Common myeloid progenitor, CD34-positive (primary cell): ENCODE results near the gene ANKIB1.

Experiments used
- CTCF ChIA-PET: fragments of 350-600 bp; sonication (Branson Sonifier 250); formaldehyde crosslinking; loops from one replicate; lab custom pipeline; 2021; ENCODE audit warnings: antibody characterized with exemption; lab: Charles Lee
- POLR2A ChIA-PET: fragments of 350-600 bp; sonication (Branson Sonifier 250); formaldehyde crosslinking; loops from one replicate; lab custom pipeline; 2021; ENCODE audit warnings: antibody characterized with exemption; lab: Charles Lee
- DNase-seq, 3 donors: peaks; one replicate each; pipeline versions ENCODE4 v3.0.0 to v3.0.0-alpha.2; 2013
- H3K27ac ChIP-seq, 2 experiments: 1 replicate in 1 of 2; 2 replicates in 1 of 2; pipeline ENCODE4 v1.7.0; 2013; ENCODE audit warnings: inconsistent platforms in 2 of 2, low read length in 2 of 2, mild to moderate bottlenecking in 2 of 2, low read depth in 1 of 2, moderate library complexity in 1 of 2; ENCODE audit not compliant: severe bottlenecking in 2 of 2, insufficient read depth in 1 of 2, poor library complexity in 1 of 2
- H3K27me3 ChIP-seq, 5 experiments: replicated peaks in 2 of 5; 1 replicate in 3 of 5; 2 replicates in 2 of 5; pipeline versions ENCODE4 v1.6.1 to v1.7.0; 2013; ENCODE audit warnings: low read length in 4 of 5, mild to moderate bottlenecking in 2 of 5, moderate library complexity in 2 of 5, inconsistent platforms in 1 of 5; ENCODE audit not compliant: insufficient read depth in 5 of 5, control insufficient read depth in 4 of 5
- H3K36me3 ChIP-seq, 4 experiments: 1 replicate in 2 of 4; 2 replicates in 2 of 4; pipeline versions ENCODE4 v1.6.1 to v1.7.0; 2013; ENCODE audit warnings: low read length in 3 of 4, control low read depth in 1 of 4, mild to moderate bottlenecking in 1 of 4; ENCODE audit not compliant: control insufficient read depth in 4 of 4, insufficient read depth in 4 of 4
- H3K4me1 ChIP-seq, 4 experiments: 1 replicate in 3 of 4; 2 replicates in 1 of 4; pipeline versions ENCODE4 v1.6.1 to v1.7.1; 2013; ENCODE audit warnings: low read length in 3 of 4, mild to moderate bottlenecking in 3 of 4, control low read depth in 1 of 4, inconsistent platforms in 1 of 4, moderate library complexity in 1 of 4; ENCODE audit not compliant: control insufficient read depth in 4 of 4, insufficient read depth in 4 of 4; ENCODE audit errors: control extremely low read depth in 1 of 4
- H3K4me3 ChIP-seq, 7 experiments: 1 replicate in 4 of 7; 2 replicates in 3 of 7; pipeline versions ENCODE4 v1.5.1 to v1.7.0; 2013; ENCODE audit warnings: mild to moderate bottlenecking in 7 of 7, low read length in 6 of 7, moderate library complexity in 6 of 7, inconsistent platforms in 2 of 7, low read depth in 2 of 7, control low read depth in 1 of 7; ENCODE audit not compliant: insufficient read depth in 4 of 7, control insufficient read depth in 1 of 7; ENCODE audit errors: extremely low read depth in 1 of 7
- H3K9me3 ChIP-seq, 5 experiments: 1 replicate in 4 of 5; 2 replicates in 1 of 5; pipeline versions ENCODE4 v1.6.1 to v1.7.1; 2013; ENCODE audit warnings: low read length in 4 of 5, mild to moderate bottlenecking in 2 of 5, inconsistent platforms in 1 of 5, low read depth in 1 of 5, moderate library complexity in 1 of 5; ENCODE audit not compliant: control insufficient read depth in 4 of 5, insufficient read depth in 2 of 5; ENCODE audit errors: control extremely low read depth in 1 of 5
- WGBS: methylation state at CpG from one replicate; pipeline ENCODE4 v1.1.5; 2013; ENCODE audit not compliant: insufficient coverage; 5-methylcytosine and 5-hydroxymethylcytosine counted together

ANKIB1 gene

DNA sequence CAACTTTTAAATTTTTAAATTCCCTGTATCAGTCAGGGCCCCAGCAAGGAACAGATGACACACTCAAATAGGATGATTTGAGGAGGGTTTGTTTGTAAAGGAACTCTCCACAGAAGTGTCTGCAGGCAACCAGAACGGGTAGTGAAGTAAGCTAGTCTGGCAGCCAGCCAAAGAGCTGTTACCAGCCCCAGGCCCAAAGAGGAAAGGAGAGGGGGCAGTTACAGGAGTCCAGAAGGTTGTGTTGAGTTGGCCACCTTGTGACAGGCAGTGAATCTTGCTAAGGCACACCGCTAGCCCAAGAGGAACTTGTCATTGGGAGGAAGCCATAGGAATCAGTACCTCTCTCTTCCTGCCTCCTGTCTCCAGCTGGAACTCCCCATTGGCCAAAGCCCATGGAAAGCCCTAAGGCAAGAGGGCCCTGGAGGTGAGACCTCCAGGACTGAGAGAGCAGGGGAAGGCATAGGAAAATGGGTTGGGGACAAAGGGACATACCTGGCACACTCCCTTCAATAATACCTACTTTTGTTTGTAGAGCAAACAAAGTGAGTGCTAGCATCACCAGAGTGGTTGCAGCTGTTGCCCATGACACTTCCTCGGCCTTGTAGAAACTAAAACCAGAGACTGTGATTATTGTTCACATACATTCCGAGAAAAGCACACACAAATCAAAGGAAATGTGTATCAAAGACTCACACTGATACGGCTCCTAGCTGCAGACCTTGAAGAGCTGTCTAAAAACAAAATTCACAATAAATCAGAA lies 176.1 kb downstream of the ANKIB1 start:
- 45% methylated on average over 4 of the region's 5 CpGs for WGBS
- DNase-seq, result peak in 2 of 3 donors; percentile 63 to 65
- H3K4me3 ChIP-seq, result no peak overlapping the region
- POLR2A ChIA-PET, result no interaction called here
- CTCF ChIA-PET, result interaction anchor here (1.0 to 2.4 kb wide), 3 partner anchors 9 to 26 kb away, joined by 3 to 13 read pairs (median 7); partner anchors contain the start of gene GATAD1
- H3K9me3 ChIP-seq, result no peaks in the 10 kb centered on the region
- H3K4me1 ChIP-seq, result peaks cover 7 to 34% (median 25%) of the 10 kb centered on the region in 4 experiments
- H3K36me3 ChIP-seq, result no peaks in the 10 kb centered on the region
- H3K27me3 ChIP-seq, result no peaks in the 10 kb centered on the region
- no peak overlapping the region for H3K27ac ChIP-seq

DNA sequence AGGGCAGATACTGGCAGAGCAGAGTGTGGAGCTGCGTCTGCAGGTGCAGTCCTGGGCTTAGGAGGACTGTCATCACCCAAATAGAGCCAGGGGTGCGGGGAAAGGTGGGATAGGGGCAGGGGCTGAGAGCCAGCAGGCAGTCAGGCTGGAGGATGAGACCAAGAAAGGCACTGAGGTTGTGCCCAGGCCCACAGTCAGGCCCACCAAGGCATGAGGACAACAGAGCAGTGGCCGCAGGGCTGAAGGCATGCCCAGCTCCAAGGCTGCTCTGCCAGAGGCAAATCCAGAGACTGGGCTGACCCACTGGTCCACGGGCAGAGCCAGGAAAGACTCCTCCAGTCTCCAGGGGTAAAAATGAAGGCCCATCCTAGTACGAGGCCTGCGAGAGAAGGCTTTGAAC lies 177.2 kb downstream of the ANKIB1 start:
- H3K4me1 ChIP-seq, result peaks cover 7 to 34% (median 25%) of the 10 kb centered on the region in 4 experiments
- CTCF ChIA-PET, result interaction anchor here (1.5 to 4.2 kb wide), 4 partner anchors 8 to 25 kb away, joined by 5 to 36 read pairs (median 10); partner anchors contain the start of gene GATAD1
- DNase-seq, result no peak
- H3K9me3 ChIP-seq, result no peaks in the 10 kb centered on the region
- POLR2A ChIA-PET, result no interaction called here
- no peaks in the 10 kb centered on the region for H3K36me3 ChIP-seq
- 100% methylated on average over 6 of the region's 6 CpGs for WGBS
- H3K4me3 ChIP-seq, result no peak overlapping the region
- no peak overlapping the region for H3K27ac ChIP-seq
- no peaks in the 10 kb centered on the region for H3K27me3 ChIP-seq

- WGBS, result 68% methylated on average over 5 of the region's 5 CpGs
These were observed 177.9 kb downstream of the ANKIB1 start for GRCh38 chr7:92423710-92424131.

DNA sequence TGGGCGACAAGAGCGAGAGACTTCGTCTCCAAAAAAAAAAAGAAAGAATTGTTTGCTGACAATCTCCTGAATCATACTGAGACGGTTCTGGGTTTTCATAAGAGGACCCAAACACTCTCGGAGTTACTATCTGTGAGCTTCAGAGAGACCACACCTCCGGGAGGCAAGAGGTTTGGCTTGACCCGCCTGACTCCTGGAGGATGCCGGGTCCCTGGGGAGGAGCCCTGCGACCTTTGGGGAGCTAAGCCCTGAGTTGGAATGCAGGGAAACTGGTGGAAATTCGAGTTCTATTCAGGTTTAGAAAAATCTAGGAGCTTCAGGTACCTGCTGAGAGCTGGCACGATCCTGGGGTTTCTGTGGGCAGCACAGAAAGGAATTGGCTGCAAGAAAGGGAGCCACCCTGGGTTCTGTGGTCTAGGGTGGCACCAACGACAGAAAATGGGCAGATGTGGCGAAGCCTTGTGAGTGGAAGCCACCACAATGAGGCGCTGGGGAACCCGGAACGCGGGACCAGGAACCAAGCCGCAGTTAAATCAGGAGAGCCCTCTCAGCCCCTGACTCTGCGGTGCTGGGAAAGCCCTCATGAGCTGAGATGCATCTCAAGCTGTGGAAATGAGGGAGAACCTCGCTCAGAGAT lies 179.7 kb downstream of the ANKIB1 start:
- POLR2A ChIA-PET, result no interaction called here
- H3K4me1 ChIP-seq, result peaks cover 7 to 34% (median 25%) of the 10 kb centered on the region in 4 experiments
- WGBS, result 51% methylated on average over 19 of the region's 20 CpGs
- no peaks in the 10 kb centered on the region for H3K36me3 ChIP-seq
- peak; percentile 31 to 48 (median 43) for DNase-seq
- H3K4me3 ChIP-seq, result peak overlapping the region in 3 of 7 experiments; percentile 32 to 86 (median 69)
- H3K27me3 ChIP-seq, result no peaks in the 10 kb centered on the region
- CTCF ChIA-PET, result interaction anchor here (1.0 to 4.2 kb wide), 7 partner anchors 10 to 103 kb away, joined by 3 to 36 read pairs (median 4); partner anchors contain the start of genes GATAD1, PEX1 and RBM48
- no peak overlapping the region for H3K27ac ChIP-seq
- no peaks in the 10 kb centered on the region for H3K9me3 ChIP-seq

More at GRCh38 chr7:92423710-92424131, 177.9 kb downstream of the ANKIB1 start:
- H3K9me3 ChIP-seq, result no peaks in the 10 kb centered on the region
- no peaks in the 10 kb centered on the region for H3K27me3 ChIP-seq
- ChIA-PET POLR2A (no interaction called here), CTCF (interaction anchor here (0.6 to 4.2 kb wide), 13 partner anchors 9 to 460 kb away, joined by 3 to 36 read pairs (median 4); partner anchors contain the start of gene GATAD1)
- peak overlapping the region in 2 of 7 experiments; percentile 65 to 86 for H3K4me3 ChIP-seq
- no peaks in the 10 kb centered on the region for H3K36me3 ChIP-seq
- H3K27ac ChIP-seq, result peak overlapping the region in 1 of 2 experiments; percentile 36
- DNase-seq, result peak in 1 of 3 donors; percentile 14
- H3K4me1 ChIP-seq, result peaks cover 7 to 34% (median 25%) of the 10 kb centered on the region in 4 experiments

- CTCF ChIA-PET, result no interaction called here
- Histone ChIP-seq H3K4me1 (peaks cover 0 to 21% (median 15%) of the 10 kb centered on the region in 4 experiments), H3K4me3 (no peak overlapping the region), H3K27me3 (no peaks in the 10 kb centered on the region), H3K36me3 (no peaks in the 10 kb centered on the region), H3K27ac (no peak overlapping the region), H3K9me3 (no peaks in the 10 kb centered on the region)
- POLR2A ChIA-PET, result no interaction called here
- no peak for DNase-seq
- 100% methylated on average over 3 of the region's 3 CpGs for WGBS
These were observed 181.4 kb downstream of the ANKIB1 start for GRCh38 chr7:92427193-92427592.

DNA sequence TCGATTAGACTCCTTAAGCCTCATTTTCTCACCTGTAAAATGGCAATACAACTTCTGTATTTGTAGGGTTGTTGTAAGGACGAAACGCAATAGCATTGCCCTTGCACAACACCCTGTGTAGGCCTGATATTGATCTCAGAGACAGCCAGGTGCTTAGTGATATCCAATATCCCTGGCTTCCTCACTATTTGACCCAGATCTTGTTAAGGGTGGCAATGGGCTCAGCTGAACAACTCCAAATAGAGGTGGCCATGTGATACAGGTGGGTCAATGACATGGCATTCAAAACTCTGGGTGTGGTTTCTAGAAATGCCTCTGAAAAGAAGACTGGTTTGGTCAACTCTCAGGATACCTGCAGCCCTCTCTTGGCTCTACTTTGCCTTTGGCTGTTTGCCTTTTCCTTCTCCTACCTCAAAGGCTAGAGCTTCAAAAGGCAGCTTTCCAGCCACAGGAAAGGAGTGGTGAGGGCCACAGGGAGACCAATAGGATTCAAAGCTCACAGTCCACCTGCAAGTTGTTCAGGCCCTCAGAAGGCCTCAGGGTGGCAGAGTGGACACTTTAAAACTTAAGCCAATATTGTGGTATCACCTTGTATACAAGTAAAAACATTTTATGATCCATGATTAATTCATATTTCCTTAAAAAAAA lies 186.6 kb downstream of the ANKIB1 start:
- POLR2A ChIA-PET, result no interaction called here
- H3K27ac ChIP-seq, result no peak overlapping the region
- no CpG with 5 or more reads among the region's 3 CpGs for WGBS
- CTCF ChIA-PET, result interaction anchor here (0.7 to 1.5 kb wide), 2 partner anchors 15 to 73 kb away, joined by 3 to 4 read pairs; partner anchors contain the start of gene GATAD1
- H3K36me3 ChIP-seq, result no peaks in the 10 kb centered on the region
- no peak for DNase-seq
- no peaks in the 10 kb centered on the region for H3K9me3 ChIP-seq
- no peaks in the 10 kb centered on the region for H3K27me3 ChIP-seq
- no peak overlapping the region for H3K4me3 ChIP-seq
- H3K4me1 ChIP-seq, result no peaks in the 10 kb centered on the region
